ENCODE results near the gene ZNF613.

GRCh38 chr19:51915324-51915867, 11.9 kb upstream of the ZNF613 start:
- TF ChIP-seq CTCF (IDR thresholded peaks at IDR 0.05 in 2 of 3, conservative IDR thresholded peaks at IDR 0.05 in 1 of 3; ENCODE audit: borderline replicate concordance in 1 of 3, insufficient read depth in 1 of 3, low read depth in 2 of 3, low read length in 2 of 3) = no peak
- TF ChIP-seq, protein P1, sequence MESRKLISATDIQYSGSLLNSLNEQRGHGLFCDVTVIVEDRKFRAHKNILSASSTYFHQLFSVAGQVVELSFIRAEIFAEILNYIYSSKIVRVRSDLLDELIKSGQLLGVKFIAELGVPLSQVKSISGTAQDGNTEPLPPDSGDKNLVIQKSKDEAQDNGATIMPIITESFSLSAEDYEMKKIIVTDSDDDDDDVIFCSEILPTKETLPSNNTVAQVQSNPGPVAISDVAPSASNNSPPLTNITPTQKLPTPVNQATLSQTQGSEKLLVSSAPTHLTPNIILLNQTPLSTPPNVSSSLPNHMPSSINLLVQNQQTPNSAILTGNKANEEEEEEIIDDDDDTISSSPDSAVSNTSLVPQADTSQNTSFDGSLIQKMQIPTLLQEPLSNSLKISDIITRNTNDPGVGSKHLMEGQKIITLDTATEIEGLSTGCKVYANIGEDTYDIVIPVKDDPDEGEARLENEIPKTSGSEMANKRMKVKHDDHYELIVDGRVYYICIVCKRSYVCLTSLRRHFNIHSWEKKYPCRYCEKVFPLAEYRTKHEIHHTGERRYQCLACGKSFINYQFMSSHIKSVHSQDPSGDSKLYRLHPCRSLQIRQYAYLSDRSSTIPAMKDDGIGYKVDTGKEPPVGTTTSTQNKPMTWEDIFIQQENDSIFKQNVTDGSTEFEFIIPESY (IDR thresholded peaks at IDR 0.05; ENCODE audit: extremely low read depth, insufficient replicate concordance, low read length) = no peak

Measured in HCT116 (cell line).